ENCODE results near the gene GAS6.
A peak's percentile ranks its signal among the peaks of the same experiment; 100 is the strongest.
"Not testable (repeated sequence)": the region's sequence is repeated elsewhere in the genome, so short reads cannot be mapped to it uniquely, and the experiment has no call there.

GAS6 gene

GRCh38 chr13:113835461-113836270, 28.2 kb downstream of the GAS6 start:
- DNase-seq (ENCODE audit: low spot score): peak; percentile 47
- TF ChIP-seq, protein P1, sequence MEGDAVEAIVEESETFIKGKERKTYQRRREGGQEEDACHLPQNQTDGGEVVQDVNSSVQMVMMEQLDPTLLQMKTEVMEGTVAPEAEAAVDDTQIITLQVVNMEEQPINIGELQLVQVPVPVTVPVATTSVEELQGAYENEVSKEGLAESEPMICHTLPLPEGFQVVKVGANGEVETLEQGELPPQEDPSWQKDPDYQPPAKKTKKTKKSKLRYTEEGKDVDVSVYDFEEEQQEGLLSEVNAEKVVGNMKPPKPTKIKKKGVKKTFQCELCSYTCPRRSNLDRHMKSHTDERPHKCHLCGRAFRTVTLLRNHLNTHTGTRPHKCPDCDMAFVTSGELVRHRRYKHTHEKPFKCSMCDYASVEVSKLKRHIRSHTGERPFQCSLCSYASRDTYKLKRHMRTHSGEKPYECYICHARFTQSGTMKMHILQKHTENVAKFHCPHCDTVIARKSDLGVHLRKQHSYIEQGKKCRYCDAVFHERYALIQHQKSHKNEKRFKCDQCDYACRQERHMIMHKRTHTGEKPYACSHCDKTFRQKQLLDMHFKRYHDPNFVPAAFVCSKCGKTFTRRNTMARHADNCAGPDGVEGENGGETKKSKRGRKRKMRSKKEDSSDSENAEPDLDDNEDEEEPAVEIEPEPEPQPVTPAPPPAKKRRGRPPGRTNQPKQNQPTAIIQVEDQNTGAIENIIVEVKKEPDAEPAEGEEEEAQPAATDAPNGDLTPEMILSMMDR (IDR thresholded peaks at IDR 0.05; ENCODE audit: extremely low read depth, insufficient read depth, missing control alignments): no peak
- in situ Hi-C loops (cut with MboI; ENCODE audit: low pct_unique_long_range_greater_than_20kb, low sequenced_read_pairs, unreplicated experiment): no loop called here

GRCh38 chr13:113834496-113835200, 29.2 kb downstream of the GAS6 start:
- DNase-seq (ENCODE audit: low spot score): no peak
- TF ChIP-seq, protein P1 (IDR thresholded peaks at IDR 0.05; ENCODE audit: extremely low read depth, insufficient read depth, missing control alignments): no peak
- in situ Hi-C loops (cut with MboI; ENCODE audit: low pct_unique_long_range_greater_than_20kb, low sequenced_read_pairs, unreplicated experiment): no loop called here

- DNase-seq (ENCODE audit: low spot score); in situ Hi-C loops (cut with MboI; ENCODE audit: low pct_unique_long_range_greater_than_20kb, low sequenced_read_pairs, unreplicated experiment): not testable (repeated sequence)
Measured at GRCh38 chr13:113834006-113834405, 29.9 kb downstream of the GAS6 start.

DNA sequence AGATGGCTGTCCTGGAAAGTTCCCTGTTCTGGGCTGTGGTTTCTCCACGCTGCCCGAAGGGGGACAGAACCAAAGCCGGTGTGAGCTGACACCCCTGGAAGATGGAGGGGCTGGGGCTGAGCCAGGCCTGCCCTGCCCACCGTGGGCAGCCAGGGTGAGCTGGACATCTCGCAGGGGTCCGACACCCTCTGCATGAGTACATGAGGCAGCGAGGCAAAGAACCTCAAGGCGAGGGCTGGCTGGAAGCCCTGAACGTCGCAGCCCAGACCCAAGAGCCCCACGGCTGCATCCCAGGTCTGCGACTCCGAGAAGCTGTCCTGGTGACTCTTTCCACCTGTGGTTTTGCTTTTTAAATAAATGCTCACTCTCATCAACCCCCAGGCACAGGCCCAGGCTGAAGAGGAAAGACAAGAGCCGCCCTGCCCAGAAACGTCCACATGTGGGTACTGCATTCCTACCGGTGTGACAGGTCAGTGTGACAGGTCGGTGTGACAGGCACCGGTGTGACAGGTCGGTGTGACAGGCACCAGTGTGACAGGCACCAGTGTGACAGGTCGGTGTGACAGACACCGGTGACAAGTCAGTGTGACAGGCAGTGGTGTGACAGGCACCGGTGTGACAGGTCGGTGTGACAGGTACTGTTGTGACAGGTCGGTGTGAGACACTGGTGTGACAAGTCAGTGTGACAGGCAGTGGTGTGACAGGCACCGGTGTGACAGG, 30.6 kb downstream of the GAS6 start:
- TF ChIP-seq, protein P1 (IDR thresholded peaks at IDR 0.05; ENCODE audit: extremely low read depth, insufficient read depth, missing control alignments): no peak
- in situ Hi-C loops (cut with MboI; ENCODE audit: low pct_unique_long_range_greater_than_20kb, low sequenced_read_pairs, unreplicated experiment): no loop called here
- DNase-seq (ENCODE audit: low spot score): no peak

DNA sequence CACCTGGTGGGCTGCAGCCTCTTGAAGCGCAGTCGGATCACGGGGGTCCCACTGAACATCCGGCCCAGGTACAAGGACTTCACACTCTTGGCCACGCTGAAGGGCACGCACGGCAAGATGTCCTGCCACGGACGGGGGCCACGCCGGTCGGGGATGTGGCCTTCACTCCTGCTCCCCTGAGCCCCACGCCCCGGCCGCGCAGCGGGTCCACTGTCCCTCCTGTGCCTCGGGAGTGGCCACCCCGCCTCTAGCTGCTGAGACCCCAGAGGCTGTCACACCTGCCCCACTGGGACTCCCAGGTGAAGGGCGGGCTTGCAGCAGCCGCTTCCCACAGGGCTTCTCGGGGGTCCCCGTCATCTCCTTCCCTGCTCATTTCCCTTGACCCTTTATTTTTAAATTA, 31.2 kb downstream of the GAS6 start:
- TF ChIP-seq, protein P1 (IDR thresholded peaks at IDR 0.05; ENCODE audit: extremely low read depth, insufficient read depth, missing control alignments): no peak
- in situ Hi-C loops (cut with MboI; ENCODE audit: low pct_unique_long_range_greater_than_20kb, low sequenced_read_pairs, unreplicated experiment): no loop called here

GRCh38 chr13:113832205-113832604, 31.7 kb downstream of the GAS6 start:
- TF ChIP-seq, protein P1 (IDR thresholded peaks at IDR 0.05; ENCODE audit: extremely low read depth, insufficient read depth, missing control alignments): no peak
- DNase-seq (ENCODE audit: low spot score): no peak
- in situ Hi-C loops (cut with MboI; ENCODE audit: low pct_unique_long_range_greater_than_20kb, low sequenced_read_pairs, unreplicated experiment): no loop called here

More for the DNA sequence above, 31.2 kb downstream of the GAS6 start:
- DNase-seq (ENCODE audit: low spot score): no peak

Data from GM13977 (cell line).